Measurements from ENCODE around the gene CHGA.

- TF ChIP-seq POLR2A (IDR thresholded peaks at IDR 0.05; ENCODE audit: extremely low read depth, insufficient read length) = no peak
- no peak for TF ChIP-seq MYC (IDR thresholded peaks at IDR 0.05; ENCODE audit: low read depth, low read length)
Observed at GRCh38 chr14:92902726-92903125, 20.2 kb upstream of the CHGA start.
